GM15510 (cell line): Measurements from ENCODE around the gene CAMK2B.

Source experiments
- POLR2A ChIP-seq: IDR thresholded peaks from 3 replicates; pipeline ENCODE4 v1.6.1; 2011; ENCODE audit warnings: borderline replicate concordance; ENCODE audit not compliant: insufficient read length; ENCODE audit errors: extremely low read depth

CAMK2B gene

DNA sequence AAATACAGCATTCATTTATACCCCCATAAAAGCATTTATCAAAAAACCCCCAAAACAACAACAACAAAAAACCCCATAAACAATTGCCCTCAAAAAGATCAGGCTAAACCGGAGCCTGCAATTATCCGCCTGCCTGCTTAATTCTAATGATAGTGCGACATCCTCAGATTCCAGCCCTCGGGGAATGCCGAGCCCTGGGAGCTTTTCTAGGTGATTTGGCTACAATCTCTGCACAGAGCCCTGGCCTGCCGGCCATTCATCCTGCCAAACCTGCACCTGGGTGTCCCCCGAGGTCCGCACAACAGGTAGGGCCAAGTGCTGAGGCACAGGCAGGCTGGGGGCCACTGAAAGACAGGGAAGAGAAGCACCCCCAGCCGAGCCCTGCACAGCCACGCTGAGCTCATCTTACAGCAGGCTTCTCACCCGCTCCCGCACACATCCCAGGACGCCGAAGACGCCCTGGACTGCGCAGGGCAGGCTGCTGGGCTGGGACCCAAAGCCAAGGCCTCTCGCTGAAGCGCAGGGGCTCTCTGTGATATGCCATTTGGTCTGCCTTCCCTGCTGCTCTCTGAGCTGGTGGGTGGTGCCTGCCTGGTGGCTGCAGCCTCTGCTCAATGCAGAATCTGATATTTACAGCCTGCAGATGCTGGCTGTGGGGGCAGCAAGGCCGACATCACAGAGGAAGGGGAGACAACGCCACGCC, 57.5 kb downstream of the CAMK2B start:
- no peak for TF ChIP-seq POLR2A

- TF ChIP-seq POLR2A = no peak
These were observed 58.2 kb downstream of the CAMK2B start for GRCh38 chr7:44267178-44267577.

DNA sequence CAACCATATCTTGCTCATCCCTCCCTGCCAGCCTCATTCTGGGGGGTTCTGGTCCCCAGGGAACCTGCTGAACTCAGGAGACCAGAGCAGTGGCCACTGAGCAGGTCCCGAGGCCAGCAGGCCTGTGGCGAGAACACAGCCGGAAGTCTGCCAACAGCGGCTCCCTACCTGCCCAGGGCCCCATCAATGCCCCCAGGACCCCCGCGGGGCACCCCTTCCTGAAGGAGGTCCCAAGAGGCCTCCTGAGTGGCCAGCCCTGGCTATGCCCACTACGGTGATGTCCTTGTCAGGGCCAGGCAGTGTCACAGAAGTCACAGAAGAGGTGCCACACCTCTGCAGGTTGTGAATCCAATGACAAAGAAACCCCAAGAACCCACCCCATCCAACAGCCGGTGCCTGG, 58.9 kb downstream of the CAMK2B start:
- no peak for TF ChIP-seq POLR2A

GRCh38 chr7:44265728-44266127, 59.7 kb downstream of the CAMK2B start:
- TF ChIP-seq POLR2A = no peak

GRCh38 chr7:44264221-44264931, 61.0 kb downstream of the CAMK2B start:
- TF ChIP-seq POLR2A = no peak

DNA sequence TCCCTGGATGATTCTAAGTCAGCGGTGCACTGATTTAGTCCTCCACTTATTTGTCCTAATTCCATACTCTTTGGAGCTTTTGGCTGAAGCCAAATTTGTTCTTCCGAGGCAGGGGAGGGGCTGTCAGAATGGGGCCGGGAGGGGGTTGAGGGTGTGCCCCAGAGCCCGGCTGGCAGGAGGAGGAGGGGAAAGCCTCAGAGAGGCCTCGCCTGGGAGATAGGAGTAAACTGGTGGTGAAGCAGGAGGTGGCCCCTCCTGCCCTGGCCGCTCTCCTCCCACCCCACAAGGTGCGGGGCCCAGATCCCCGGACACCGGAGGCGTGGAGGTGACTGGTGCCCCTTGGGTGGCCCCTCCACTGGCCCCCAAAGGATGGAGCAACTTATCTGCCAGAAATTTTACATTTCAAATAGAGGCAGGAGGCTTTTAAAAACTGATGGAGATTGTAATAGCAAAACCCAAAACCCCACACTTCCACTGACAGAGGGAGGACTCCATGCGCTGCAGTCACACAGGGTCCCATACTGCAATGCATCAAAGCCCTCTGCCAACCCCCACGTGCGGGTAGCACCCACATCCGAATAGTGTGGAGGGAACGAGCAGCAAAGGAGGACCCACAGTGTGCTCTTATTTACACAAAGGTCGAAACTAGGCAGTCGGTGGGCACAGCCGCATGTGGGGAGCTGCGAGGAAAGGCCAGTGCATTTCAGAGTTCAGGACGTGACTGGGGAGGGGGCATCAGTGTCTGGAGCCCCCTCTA, 61.9 kb downstream of the CAMK2B start:
- no peak for TF ChIP-seq POLR2A

DNA sequence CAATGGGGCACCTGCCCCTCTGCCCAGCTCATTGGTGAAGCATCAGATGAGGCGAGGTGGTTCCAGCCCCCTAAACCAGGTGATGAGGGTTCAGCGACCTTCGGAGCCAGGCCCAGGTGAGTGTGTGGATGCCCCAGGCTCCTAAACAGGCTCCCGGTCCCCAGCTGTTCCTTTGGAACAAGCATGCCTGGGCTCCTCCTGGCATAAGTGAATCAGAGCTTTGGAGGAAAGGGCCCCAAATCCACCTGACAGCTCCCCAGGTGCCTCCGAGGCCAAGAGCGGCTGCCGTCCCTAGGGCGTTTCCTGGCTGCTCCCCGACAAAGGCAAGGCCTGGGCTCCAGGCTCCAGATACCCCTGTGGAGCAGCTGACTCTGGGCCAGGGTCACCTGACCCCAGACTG, 63.4 kb downstream of the CAMK2B start:
- TF ChIP-seq POLR2A = no peak

GRCh38 chr7:44261240-44261639, 64.2 kb downstream of the CAMK2B start:
- TF ChIP-seq POLR2A = no peak

- TF ChIP-seq POLR2A = no peak
These were observed 65.6 kb downstream of the CAMK2B start for GRCh38 chr7:44259547-44260457.

- TF ChIP-seq POLR2A = no peak
These were observed 66.4 kb downstream of the CAMK2B start for GRCh38 chr7:44258865-44259546.

DNA sequence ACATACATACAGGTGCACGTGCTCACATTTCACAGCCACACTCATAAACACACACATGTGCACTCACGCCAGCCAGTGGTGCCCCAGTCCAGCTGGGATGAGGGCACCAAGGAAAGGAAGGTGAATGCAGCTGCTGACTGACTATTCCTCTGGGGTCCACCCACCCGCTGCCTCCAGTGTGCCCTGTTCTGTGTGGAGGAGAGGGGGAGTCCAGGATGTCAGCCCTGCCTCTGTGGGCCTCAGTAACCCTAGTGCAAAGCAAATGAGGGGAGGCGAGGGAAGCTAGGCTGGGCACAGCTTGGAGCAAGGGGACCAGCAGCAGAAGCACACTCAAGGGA, 67.0 kb downstream of the CAMK2B start:
- TF ChIP-seq POLR2A = no peak

DNA sequence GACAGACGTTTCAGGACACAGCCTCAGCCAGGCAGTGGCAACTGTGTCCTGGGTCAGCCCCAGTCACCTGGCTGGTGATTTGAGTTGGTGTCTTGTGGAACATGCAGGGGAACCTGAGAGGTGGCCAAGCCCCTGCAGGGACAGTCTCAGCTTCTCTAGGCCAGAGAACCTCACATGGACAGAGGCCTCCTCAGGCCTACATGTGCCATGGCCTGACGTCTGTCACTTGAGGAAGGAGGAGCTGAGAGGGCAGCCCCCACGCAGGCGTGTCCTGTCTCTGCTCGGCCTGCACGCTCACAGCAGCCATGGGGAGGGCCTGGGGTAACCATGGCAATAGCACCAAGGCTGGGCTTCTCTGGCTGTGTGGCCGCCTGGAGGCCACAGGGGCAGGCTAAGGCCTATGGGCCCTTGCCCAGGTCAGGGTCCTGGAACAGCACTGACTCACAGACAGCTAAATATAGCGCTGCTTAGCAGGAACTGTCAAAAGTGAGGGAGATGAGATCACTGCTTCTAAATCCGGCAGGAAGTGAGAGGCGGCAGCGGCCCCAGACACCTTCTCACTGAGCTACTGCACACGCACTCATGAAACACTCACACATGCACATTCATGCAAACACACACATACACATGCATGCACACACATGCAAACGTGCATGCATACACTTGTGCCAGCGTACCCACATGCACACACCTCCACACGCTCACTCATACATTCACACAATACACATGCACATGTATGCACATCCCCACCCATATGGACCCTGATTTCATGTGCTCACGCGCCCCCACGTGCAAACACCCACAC, 67.6 kb downstream of the CAMK2B start:
- TF ChIP-seq POLR2A = peak; percentile 32

- TF ChIP-seq POLR2A = no peak
These were observed 68.2 kb downstream of the CAMK2B start for GRCh38 chr7:44257213-44257612.
